Skeletal muscle satellite cell (primary cell): ENCODE results near the gene FRMD4A.
A peak's percentile ranks its signal among the peaks of the same experiment; 100 is the strongest.

Source experiments
- H3K27me3 ChIP-seq: 2 replicates; pipeline ENCODE4 v1.7.0; 2013; ENCODE audit warnings: low read length; ENCODE audit not compliant: control insufficient read depth, insufficient read depth
- H3K36me3 ChIP-seq: 2 replicates; pipeline ENCODE4 v1.7.0; 2013; ENCODE audit warnings: mild to moderate bottlenecking, control low read depth, low read length; ENCODE audit not compliant: insufficient read depth
- H3K4me1 ChIP-seq: 2 replicates; pipeline ENCODE4 v1.7.0; 2013; ENCODE audit warnings: low read length; ENCODE audit not compliant: control insufficient read depth, insufficient read depth
- H3K4me2 ChIP-seq: 2 replicates; pipeline ENCODE4 v1.7.0; 2013; ENCODE audit warnings: mild to moderate bottlenecking, low read length
- H3K4me3 ChIP-seq: 2 replicates; pipeline ENCODE4 v1.7.0; 2013; ENCODE audit warnings: low read length
- H3K9ac ChIP-seq: 2 replicates; pipeline ENCODE4 v1.7.0; 2013; ENCODE audit warnings: mild to moderate bottlenecking, low read depth, low read length, moderate library complexity
- H3K9me3 ChIP-seq: replicated peaks from 2 replicates; pipeline ENCODE4 v1.7.0; 2013; ENCODE audit warnings: mild to moderate bottlenecking, control low read depth, low read length

The FRMD4A gene

GRCh38 chr10:14116021-14116420, 214.7 kb downstream of the FRMD4A start:
- H3K27me3 ChIP-seq: peaks cover 49% of the 10 kb centered on the region
- no peaks in the 10 kb centered on the region for H3K9me3 ChIP-seq
- H3K9ac ChIP-seq: no peak overlapping the region
- H3K4me2 ChIP-seq: no peak overlapping the region
- no peak overlapping the region for H3K4me3 ChIP-seq
- H3K4me1 ChIP-seq: no peaks in the 10 kb centered on the region
- H3K36me3 ChIP-seq: no peaks in the 10 kb centered on the region

- no peaks in the 10 kb centered on the region for H3K36me3 ChIP-seq
- no peaks in the 10 kb centered on the region for H3K4me1 ChIP-seq
- no peaks in the 10 kb centered on the region for H3K9me3 ChIP-seq
- peaks cover 58% of the 10 kb centered on the region for H3K27me3 ChIP-seq
- no peak overlapping the region for H3K9ac ChIP-seq
- H3K4me2 ChIP-seq: no peak overlapping the region
- H3K4me3 ChIP-seq: no peak overlapping the region
These were observed 215.9 kb downstream of the FRMD4A start for GRCh38 chr10:14114791-14115190.

GRCh38 chr10:14112056-14112455, 218.7 kb downstream of the FRMD4A start:
- no peak overlapping the region for H3K4me2 ChIP-seq
- H3K9ac ChIP-seq: no peak overlapping the region
- peaks cover 71% of the 10 kb centered on the region for H3K27me3 ChIP-seq
- no peak overlapping the region for H3K4me3 ChIP-seq
- H3K9me3 ChIP-seq: no peaks in the 10 kb centered on the region
- no peaks in the 10 kb centered on the region for H3K4me1 ChIP-seq
- no peaks in the 10 kb centered on the region for H3K36me3 ChIP-seq

GRCh38 chr10:14111208-14111607, 219.5 kb downstream of the FRMD4A start:
- Histone ChIP-seq H3K4me1 (no peaks in the 10 kb centered on the region), H3K9ac (no peak overlapping the region), H3K4me2 (no peak overlapping the region), H3K36me3 (no peaks in the 10 kb centered on the region), H3K27me3 (peaks cover 68% of the 10 kb centered on the region), H3K4me3 (no peak overlapping the region), H3K9me3 (no peaks in the 10 kb centered on the region)

- no peak overlapping the region for H3K4me2 ChIP-seq
- no peak overlapping the region for H3K4me3 ChIP-seq
- H3K36me3 ChIP-seq: no peaks in the 10 kb centered on the region
- H3K9me3 ChIP-seq: no peaks in the 10 kb centered on the region
- no peaks in the 10 kb centered on the region for H3K4me1 ChIP-seq
- H3K9ac ChIP-seq: no peak overlapping the region
- H3K27me3 ChIP-seq: peaks cover 48% of the 10 kb centered on the region
These were observed 223.9 kb downstream of the FRMD4A start for GRCh38 chr10:14106828-14107227.

- no peaks in the 10 kb centered on the region for H3K4me1 ChIP-seq
- no peak overlapping the region for H3K4me3 ChIP-seq
- H3K27me3 ChIP-seq: peaks cover 28% of the 10 kb centered on the region
- H3K9me3 ChIP-seq: no peaks in the 10 kb centered on the region
- no peaks in the 10 kb centered on the region for H3K36me3 ChIP-seq
- H3K4me2 ChIP-seq: no peak overlapping the region
- H3K9ac ChIP-seq: no peak overlapping the region
These were observed 228.7 kb downstream of the FRMD4A start for GRCh38 chr10:14102056-14102455.

- no peak overlapping the region for H3K4me2 ChIP-seq
- H3K36me3 ChIP-seq: no peaks in the 10 kb centered on the region
- no peak overlapping the region for H3K9ac ChIP-seq
- peaks cover 17% of the 10 kb centered on the region for H3K27me3 ChIP-seq
- no peaks in the 10 kb centered on the region for H3K9me3 ChIP-seq
- no peak overlapping the region for H3K4me3 ChIP-seq
- no peaks in the 10 kb centered on the region for H3K4me1 ChIP-seq
These were observed 230.8 kb downstream of the FRMD4A start for GRCh38 chr10:14099885-14100284.

GRCh38 chr10:14093730-14094484, 236.8 kb downstream of the FRMD4A start:
- Histone ChIP-seq H3K9me3 (no peaks in the 10 kb centered on the region), H3K4me3 (no peak overlapping the region), H3K36me3 (no peaks in the 10 kb centered on the region), H3K4me2 (no peak overlapping the region), H3K9ac (no peak overlapping the region), H3K27me3 (no peaks in the 10 kb centered on the region), H3K4me1 (peaks cover 3% of the 10 kb centered on the region)

GRCh38 chr10:14092799-14093198, 237.9 kb downstream of the FRMD4A start:
- Histone ChIP-seq H3K4me1 (peaks cover 3% of the 10 kb centered on the region), H3K4me3 (no peak overlapping the region), H3K9me3 (no peaks in the 10 kb centered on the region), H3K4me2 (no peak overlapping the region), H3K36me3 (no peaks in the 10 kb centered on the region), H3K9ac (no peak overlapping the region), H3K27me3 (no peaks in the 10 kb centered on the region)

GRCh38 chr10:14089556-14090292, 241.0 kb downstream of the FRMD4A start:
- Histone ChIP-seq H3K4me3 (no peak overlapping the region), H3K4me1 (peaks cover 12% of the 10 kb centered on the region), H3K9ac (no peak overlapping the region), H3K27me3 (no peaks in the 10 kb centered on the region), H3K4me2 (no peak overlapping the region), H3K9me3 (no peaks in the 10 kb centered on the region), H3K36me3 (no peaks in the 10 kb centered on the region)

GRCh38 chr10:14087566-14087965, 243.2 kb downstream of the FRMD4A start:
- Histone ChIP-seq H3K4me2 (no peak overlapping the region), H3K4me1 (peaks cover 12% of the 10 kb centered on the region), H3K27me3 (no peaks in the 10 kb centered on the region), H3K4me3 (no peak overlapping the region), H3K36me3 (no peaks in the 10 kb centered on the region), H3K9me3 (no peaks in the 10 kb centered on the region), H3K9ac (no peak overlapping the region)

GRCh38 chr10:14086596-14086995, 244.1 kb downstream of the FRMD4A start:
- Histone ChIP-seq H3K9ac (no peak overlapping the region), H3K36me3 (no peaks in the 10 kb centered on the region), H3K27me3 (no peaks in the 10 kb centered on the region), H3K4me3 (no peak overlapping the region), H3K4me1 (peaks cover 12% of the 10 kb centered on the region), H3K9me3 (no peaks in the 10 kb centered on the region), H3K4me2 (peak overlapping the region; percentile 49)
